Measurements from ENCODE around the gene USF2.

GRCh38 chr19:35231956-35232645 is 36.7 kb upstream of the USF2 start:
- TF ChIP-seq CTCF (IDR thresholded peaks at IDR 0.05 in 8 of 11, conservative IDR thresholded peaks at IDR 0.05 in 3 of 11) = no peak
- no peak for TF ChIP-seq POLR2AphosphoS5 (IDR thresholded peaks at IDR 0.05)
